WI38 (cell line): ENCODE data around the gene SMYD4.

Experiments
- H3K4me3 ChIP-seq: 2 replicates; pipeline ENCODE4 v1.5.1; 2011; ENCODE audit warnings: low read depth, mild to moderate bottlenecking, control low read depth, low read length
- CTCF ChIP-seq: IDR thresholded peaks from 2 replicates; pipeline ENCODE4 v1.5.1; 2012; ENCODE audit warnings: low read depth, mild to moderate bottlenecking, control low read depth, low read length

Gene SMYD4

GRCh38 chr17:1753767-1754429, 75.8 kb downstream of the SMYD4 start:
- TF ChIP-seq CTCF: no peak
- H3K4me3 ChIP-seq: no peak overlapping the region

- TF ChIP-seq CTCF: no peak
- no peak overlapping the region for H3K4me3 ChIP-seq
These were observed 77.1 kb downstream of the SMYD4 start for GRCh38 chr17:1752425-1753262.

GRCh38 chr17:1750628-1751027, 79.1 kb downstream of the SMYD4 start:
- no peak for TF ChIP-seq CTCF
- H3K4me3 ChIP-seq: no peak overlapping the region

GRCh38 chr17:1746975-1747543, 82.6 kb downstream of the SMYD4 start:
- TF ChIP-seq CTCF: no peak

GRCh38 chr17:1745513-1746020, 84.1 kb downstream of the SMYD4 start:
- TF ChIP-seq CTCF: no peak
- H3K4me3 ChIP-seq: no peak overlapping the region

More at GRCh38 chr17:1746975-1747543, 82.6 kb downstream of the SMYD4 start:
- no peak overlapping the region for H3K4me3 ChIP-seq

GRCh38 chr17:1744551-1745512, 84.9 kb downstream of the SMYD4 start:
- H3K4me3 ChIP-seq: no peak overlapping the region
- TF ChIP-seq CTCF: no peak
